Globus pallidus (tissue), 1 donor: ENCODE results near the gene ADTRP.
A peak's percentile ranks its signal among the peaks of the same experiment; 100 is the strongest.

Source experiments
- DNase-seq: peaks from one replicate; pipeline ENCODE4 v3.0.0-alpha.2; 2015; ENCODE audit warnings: low spot score

ADTRP gene

GRCh38 chr6:11722805-11723631 is 55.6 kb downstream of the ADTRP start:
- no peak for DNase-seq

GRCh38 chr6:11722220-11722619 is 56.4 kb downstream of the ADTRP start:
- no peak for DNase-seq

- no peak for DNase-seq
These were observed 60.1 kb downstream of the ADTRP start for GRCh38 chr6:11718463-11718862.

- DNase-seq, result no peak
These were observed 60.6 kb downstream of the ADTRP start for GRCh38 chr6:11718031-11718430.

- no peak for DNase-seq
These were observed 63.8 kb downstream of the ADTRP start for GRCh38 chr6:11714798-11715285.

- no peak for DNase-seq
These were observed 64.3 kb downstream of the ADTRP start for GRCh38 chr6:11714116-11714797.

- DNase-seq, result no peak
These were observed 65.8 kb downstream of the ADTRP start for GRCh38 chr6:11712760-11713159.

GRCh38 chr6:11711984-11712711 is 66.5 kb downstream of the ADTRP start:
- no peak for DNase-seq

- no peak for DNase-seq
These were observed 67.3 kb downstream of the ADTRP start for GRCh38 chr6:11711003-11711983.

- DNase-seq, result no peak
These were observed 68.3 kb downstream of the ADTRP start for GRCh38 chr6:11710311-11710761.

GRCh38 chr6:11706171-11706570 is 72.4 kb downstream of the ADTRP start:
- no peak for DNase-seq

GRCh38 chr6:11705483-11705882 is 73.1 kb downstream of the ADTRP start:
- no peak for DNase-seq

- DNase-seq, result no peak
These were observed 73.5 kb downstream of the ADTRP start for GRCh38 chr6:11705069-11705468.

- no peak for DNase-seq
These were observed 74.9 kb downstream of the ADTRP start for GRCh38 chr6:11703725-11704124.

- no peak for DNase-seq
These were observed 76.0 kb downstream of the ADTRP start for GRCh38 chr6:11702500-11703130.

- no peak for DNase-seq
These were observed 76.5 kb downstream of the ADTRP start for GRCh38 chr6:11702089-11702488.

- DNase-seq, result no peak
These were observed 77.0 kb downstream of the ADTRP start for GRCh38 chr6:11701573-11701972.

- peak; percentile 31 for DNase-seq
These were observed 78.4 kb downstream of the ADTRP start for GRCh38 chr6:11700118-11700718.

GRCh38 chr6:11699576-11699975 is 79.0 kb downstream of the ADTRP start:
- DNase-seq, result no peak
